Right kidney (tissue), 1 donor: Measurements from ENCODE around the gene UBR4.

Source experiments
- DNase-seq: peaks from one replicate; pipeline ENCODE4 v3.0.0-alpha.2; 2016

The UBR4 gene

DNA sequence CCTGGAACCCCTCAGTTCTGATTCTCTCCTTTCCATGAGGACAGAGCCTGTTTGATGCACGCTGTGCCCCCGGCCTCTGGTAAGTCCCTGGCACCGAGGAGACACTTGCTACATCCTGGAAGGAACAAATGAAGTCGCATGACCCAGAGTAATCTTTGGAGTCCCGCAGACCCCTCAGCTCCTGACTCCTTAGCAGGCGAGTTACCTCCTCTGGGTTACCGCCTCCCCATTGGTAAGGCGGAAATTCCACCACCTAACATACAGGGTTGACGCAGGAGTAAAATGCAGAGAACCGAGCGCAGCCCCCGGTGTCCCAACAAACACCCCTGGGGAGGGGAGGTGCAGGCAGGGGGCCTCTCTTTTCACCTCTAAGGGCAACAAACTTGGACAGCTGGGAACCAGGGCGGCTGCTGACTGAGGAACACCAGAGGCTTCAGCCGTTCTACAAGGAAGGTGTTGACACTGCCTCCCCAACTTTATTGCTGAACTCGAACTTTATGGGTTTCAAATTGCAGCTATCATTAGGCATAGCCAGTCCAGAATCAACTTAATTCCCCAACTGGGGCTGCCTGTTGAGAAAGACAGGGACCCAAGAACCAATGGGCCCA is 138.3 kb downstream of the UBR4 start:
- no peak for DNase-seq

DNA sequence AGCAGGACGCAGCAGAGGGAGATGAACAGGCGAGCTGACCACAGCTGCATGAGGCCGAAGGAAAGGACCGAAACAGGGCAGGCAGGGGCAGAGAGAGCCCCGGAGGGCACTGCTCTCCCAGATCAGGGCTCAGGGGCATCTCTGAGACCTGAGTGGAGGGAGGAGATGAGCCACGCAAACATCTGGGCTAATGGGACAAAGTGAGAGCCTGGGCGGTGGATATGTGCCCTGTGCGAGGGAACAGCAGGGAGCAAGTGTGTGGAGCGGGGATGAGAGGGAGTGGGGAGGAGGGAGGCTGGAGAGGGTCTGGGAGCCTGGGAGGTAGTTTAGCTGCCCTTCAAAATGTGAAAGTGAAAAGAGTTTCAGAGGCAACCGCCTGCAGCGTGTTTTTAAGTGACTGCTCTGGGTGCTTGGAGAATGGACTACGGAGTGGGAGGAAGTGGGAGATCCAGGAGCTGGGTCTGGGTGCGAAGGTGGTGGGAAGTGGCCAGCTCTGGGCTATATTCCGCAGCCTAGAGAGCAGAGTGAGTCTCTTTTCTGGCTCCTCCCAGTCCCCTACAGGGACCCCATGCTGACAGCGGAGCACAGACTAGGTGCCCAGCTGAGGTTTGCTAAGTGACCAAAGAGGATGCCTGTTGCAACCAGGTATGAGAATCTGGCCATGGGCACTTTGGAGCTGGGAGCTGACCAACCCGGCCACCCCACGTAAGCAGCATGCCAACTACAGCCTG is 139.0 kb downstream of the UBR4 start:
- DNase-seq: no peak

DNA sequence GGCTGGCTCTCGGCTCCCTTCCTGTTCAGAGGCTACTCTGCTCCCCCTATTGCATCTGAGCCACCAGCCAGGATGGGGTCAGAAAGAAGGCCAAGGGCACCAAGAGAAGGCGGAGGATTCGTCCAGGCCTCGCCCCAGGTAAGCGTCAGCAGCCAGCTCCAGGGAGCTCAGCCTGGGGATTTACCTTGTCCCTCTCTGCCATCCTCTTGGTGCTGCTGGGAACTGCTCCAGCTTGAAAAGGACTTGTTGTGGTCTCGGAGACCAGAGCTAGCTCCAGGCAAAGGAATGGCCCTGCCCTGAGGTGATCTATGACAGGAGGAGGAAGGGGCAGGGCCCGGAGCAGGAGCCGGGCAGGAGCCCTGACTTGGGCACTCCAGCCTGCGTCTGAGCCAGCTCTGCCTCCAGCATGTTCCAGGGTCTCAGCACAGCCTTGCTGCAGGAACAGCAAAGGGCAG is 139.8 kb downstream of the UBR4 start:
- no peak for DNase-seq

DNA sequence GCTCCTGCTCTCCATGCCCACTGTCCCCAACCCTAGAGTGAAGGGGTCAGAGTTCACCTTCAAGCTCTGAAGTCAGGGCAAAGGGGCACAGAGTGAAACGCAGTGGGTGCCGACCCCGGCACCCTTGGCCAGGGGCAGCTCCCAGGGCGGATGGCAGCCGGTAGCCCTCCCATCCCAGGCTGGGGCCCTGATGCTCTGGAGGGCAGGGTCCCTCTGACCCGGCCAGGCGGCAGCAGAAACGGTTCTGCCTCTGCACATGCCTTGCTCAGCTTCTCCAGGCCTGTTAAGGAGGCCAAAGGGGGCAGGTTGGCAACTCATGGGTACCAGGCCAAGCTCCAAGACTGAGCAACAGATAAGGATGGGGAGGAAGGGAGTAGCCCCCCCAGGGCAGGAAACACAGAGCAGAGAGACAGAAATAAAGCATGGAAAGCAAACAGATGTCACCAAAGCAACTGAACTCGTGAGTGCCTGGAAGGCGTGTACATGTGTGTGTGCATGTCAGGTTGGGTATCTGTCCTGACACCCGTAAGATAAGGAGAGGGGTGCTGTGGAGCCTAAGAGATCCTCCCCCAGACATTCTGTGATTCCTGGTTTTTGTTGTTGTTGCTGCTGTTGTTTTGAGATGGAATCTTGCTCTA is 141.3 kb downstream of the UBR4 start:
- no peak for DNase-seq

DNA sequence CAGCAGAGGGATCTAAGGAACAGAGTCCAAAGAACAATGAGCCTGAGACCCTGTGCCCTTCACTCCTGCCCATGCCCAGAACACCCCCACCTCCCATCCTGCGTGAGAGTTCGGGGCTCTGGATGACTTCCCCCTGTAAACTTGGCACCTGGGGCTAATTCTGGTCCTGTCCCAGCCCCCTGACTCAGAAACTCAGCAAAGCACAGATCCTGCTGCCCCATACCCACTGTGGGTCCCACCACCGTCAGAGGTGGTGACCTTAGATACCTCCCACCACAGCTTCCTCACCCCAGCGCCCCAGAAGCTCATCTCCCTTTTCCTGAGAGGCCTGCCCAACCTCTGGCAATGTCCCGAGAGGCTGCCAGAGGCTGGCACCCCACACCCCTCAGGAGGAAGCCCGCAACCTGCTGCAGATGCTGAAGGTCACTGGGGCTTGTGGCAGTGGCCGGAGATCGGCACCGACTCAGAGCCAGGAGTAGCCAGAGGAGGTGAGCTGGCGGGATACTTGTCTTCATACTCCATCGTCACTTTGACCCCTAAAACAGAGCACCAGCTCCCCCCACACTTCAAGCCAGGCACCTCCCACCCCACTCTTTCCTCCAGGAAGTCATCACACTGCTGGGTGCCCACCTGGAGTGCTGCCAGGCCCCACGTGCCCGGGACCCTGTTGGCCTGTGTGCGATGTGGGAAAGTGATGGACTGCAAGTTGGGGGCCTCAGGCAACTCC is 142.0 kb downstream of the UBR4 start:
- no peak for DNase-seq

DNA sequence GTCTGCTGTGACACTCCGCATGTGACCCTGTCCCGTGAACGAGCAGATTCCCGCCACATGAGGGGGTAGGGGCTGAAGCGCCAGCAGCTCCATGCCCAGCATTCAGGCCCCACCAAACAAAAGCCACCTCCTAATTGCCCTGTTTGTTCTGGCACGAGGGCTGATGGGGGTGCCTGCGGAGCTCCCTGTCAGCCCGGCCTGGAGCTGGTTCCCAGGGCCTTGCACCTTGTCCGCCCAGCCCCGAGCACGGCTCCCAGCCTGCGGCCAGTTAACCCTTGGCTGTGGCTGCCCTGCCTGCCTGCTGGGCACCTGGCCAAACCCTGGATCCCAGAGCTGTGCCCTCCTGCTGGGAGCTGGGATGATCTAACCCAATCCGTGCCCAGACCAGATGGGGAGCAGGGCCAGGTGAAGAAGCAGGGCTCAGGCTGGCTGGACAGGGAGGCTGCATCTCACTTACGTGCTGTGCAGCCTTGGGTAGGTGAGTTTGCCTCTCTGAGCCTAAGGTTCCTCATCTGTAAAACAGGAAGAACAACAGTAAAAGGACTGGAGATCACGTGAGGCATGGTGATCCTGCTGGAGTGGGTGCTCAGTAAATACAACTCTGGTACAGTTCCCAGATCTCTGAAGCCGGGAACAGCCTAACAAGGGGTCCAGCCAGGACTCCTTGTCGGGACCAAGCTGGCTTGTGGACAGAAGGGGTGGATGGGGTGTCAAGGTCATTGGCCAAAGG is 142.7 kb downstream of the UBR4 start:
- DNase-seq: no peak

DNA sequence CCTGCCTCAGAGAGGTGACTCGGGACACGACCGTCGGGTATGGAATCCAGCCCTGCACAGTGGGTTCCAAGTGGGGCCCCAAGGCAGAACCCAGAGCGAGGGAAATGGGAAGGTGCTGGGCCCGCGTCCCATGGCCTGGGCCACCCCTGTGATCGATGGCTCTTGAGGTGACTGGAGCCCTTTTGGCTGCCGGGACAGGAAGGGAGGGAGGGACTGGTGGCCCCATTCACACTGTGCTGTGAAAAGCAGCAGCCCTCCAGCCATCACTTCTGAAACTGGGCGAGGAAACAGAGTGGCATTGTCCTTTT is 143.2 kb downstream of the UBR4 start:
- no peak for DNase-seq

DNA sequence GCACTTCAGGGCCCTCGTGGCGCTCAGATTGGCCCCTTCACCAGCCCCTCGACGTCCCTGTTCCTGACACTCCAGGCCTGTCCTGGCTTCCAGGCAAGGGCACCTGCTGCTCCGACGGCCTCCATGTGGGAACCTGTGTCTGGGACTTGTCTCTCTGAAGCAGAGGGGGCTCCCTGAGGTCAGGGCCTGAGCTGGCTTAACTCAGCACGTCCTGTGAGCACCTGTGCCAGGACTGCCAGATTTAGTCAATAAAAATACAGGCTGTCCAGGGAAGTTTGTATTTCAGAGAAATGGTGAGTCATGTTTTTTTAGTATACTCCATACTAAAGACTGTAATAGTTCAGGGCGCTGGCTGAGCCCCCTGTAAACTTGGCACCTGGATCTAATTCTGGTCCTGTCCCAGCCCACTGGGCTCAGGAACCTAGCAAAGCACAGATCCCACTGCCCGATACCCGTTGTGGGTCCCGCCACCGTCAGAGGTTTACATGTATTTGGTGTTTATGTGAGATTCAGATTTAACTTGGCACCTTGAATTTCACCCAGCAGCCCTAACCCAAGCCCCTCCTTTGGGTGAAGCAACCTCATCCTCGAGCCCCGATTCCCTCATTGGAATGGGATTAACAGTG is 143.7 kb downstream of the UBR4 start:
- DNase-seq: no peak

DNA sequence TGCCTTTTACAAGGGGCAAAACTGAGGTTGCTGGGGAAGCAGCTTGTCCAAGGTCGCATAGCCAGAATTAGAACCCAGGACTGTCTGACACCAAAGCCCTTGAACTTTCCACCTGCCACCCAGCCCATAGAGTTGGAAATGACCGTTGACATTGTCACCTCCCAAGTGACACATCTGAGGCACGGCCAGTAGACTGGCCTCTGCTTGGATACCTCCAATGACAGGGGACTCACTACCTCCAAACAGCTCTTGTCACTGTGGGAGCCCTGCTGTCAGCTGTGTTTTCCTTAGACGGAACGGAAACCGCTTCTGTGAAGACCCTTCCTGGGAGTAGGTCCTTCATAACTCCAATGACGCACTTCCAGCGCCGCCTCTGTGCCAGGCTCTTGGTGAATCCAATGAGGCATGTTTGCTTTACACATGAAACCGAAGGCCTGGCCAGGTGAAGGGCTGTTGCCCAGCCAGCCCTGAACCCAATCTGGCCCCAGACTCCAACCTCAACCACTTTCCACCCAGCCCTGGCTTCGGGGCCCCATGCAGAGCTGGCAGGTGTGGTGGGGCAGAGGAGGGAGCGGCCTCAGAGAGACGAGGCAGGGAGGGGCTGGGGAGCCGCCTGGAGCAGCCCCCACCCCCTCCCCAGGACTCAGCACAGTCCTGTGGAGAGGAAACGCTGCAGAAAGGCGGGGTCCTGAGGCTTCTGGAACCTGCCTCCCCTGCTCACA is 144.4 kb downstream of the UBR4 start:
- no peak for DNase-seq

DNA sequence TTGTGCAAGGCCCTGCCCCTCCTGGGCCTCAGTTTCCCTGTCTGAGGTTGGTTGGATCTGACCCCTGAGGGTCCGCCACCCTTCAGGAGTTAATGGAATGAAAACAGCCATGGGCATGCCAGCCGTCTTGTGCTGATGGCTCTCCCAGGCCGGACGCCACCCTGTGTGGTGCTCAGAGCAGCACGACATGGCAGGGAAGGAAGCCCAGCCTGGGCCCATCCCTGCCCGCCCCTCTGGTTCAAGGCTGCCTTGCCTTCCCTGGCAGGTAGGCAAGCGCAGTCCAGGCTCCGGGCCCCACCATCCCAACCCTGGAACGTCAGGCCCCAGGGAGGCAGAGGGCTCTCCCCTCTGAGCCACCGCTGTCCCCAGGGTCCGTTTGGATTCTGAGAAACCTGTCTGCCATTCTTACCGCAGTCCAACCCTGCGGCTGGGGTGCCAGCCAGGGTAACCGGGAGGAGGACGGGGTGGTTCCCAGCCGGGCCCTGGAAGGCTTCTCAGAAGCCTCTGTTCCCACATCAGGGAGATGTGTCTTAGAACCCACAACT is 145.1 kb downstream of the UBR4 start:
- no peak for DNase-seq

DNA sequence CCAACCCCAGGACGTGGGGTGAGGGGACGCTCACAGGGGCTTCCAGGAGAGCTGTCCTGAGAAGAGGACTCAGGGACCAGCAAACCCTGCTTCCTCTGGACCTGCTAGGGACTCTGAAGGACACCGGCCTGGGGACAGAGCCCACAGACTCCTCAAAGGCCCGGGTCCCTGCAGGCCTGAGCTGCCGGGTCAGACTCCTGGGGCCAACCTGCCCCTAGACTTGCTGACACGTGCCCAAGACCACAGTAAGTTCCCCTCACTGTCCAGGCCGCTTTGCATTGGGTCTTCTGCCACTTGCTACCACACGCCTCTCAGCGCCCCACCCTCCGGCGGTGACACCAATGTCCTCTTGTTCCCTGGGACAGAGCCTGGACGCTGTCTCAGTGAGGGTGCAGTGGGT is 146.9 kb downstream of the UBR4 start:
- DNase-seq: no peak

DNA sequence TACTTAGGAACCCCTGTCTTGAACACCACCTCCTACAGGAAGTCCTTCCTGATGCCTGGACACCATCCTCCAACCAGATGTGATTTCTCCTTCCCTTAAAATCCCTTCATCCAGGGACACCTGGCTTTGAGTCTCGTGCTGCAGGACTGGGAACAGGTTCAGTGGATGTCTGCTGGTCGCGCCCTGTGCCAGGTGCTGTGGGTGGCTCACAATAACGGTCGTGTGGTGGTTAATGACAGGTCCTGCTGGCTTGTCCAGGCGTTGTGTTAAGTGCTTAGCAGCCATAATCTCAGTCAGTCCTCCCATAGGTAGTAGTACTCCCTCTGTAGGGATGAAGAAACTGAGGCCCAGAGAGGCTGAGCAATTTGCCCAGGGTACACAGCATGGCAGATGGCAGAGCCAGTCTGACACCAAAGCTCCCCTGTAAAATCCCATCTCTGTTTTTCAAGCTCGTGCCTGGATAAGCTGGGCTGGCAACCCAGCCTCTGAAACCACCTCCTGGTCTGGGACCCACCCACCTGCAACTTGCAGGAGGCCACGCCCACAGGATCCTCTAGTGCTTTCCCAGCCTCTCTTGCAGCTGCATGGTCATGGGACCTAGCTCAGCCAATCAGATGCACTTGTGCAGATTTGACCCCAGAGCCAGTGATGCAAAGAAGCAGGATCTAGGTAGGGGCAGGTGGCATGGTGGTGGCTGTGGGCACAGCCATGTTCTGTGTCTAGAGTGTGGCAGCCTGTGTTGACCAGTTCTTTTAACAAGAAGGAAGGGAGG is 147.6 kb downstream of the UBR4 start:
- no peak for DNase-seq

DNA sequence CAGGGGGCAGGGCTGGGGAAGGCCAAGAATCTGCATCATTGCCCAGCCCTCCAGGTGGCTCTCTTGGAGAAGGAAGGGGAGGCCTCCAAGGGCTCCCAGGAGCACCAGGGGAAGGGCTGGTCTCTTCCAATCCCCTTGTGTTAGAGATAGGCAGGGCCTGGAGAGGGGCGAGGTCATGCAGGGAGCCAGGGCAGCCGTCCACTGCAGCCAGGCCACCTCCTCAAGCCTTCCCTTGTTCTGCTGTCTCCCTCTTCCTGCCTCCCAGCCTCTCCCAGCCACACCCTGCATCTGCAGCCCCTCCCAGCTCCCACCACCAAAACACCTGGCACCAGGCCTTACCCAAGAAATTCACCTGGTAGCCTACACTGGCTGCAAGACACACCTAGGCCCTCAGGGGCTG is 148.3 kb downstream of the UBR4 start:
- no peak for DNase-seq

DNA sequence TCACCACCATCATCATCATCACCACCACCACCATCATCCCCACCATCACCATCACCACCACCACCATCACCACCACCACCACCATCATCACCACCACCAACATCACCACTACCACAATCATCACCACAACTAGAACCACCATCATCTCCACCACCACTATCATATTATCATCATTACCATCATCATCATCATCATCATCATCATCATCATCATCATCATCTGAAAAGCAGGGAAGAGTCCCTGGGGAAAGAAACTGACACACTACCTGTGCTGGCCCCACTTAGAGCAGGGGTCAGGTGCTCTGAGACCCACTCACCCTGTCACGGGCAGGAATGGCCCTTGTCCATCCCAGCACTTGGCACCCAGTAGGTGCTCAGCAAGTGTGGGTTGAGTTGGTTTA is 148.7 kb downstream of the UBR4 start:
- DNase-seq: no peak

DNA sequence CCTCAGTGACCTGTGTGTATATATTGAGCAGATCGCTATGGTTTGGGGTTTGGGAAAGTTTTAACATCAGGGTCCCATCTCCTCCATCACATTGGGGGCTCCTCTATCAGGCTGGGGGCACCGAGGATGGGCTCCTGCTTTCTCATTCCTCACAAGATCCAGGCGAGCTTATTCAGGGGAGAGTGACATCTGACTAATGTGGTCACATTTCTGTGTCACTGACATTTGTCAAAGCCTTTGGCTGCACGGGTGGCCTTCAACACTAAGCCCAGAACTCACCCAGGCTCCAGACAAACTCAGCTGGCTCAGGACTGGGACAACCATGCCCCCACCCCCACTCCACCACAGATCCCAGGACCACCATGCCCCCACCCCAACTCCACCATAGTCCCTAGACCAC is 150.3 kb downstream of the UBR4 start:
- no peak for DNase-seq

DNA sequence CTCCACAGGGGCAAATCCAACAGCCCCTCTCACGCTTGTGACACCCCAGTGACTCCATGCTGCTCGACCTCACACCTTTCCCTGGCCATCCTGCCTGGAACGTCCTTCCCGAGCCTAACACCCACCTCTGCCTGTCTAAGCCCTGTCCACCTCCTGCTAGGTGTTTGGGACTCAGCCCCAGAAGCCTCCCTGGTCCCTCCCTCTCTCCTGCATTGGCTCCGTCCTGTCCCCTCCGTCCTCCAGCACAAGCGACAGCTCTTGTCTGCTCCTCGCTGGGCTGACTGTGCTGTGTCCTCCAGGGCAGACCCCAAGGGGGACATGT is 151.6 kb downstream of the UBR4 start:
- no peak for DNase-seq

DNA sequence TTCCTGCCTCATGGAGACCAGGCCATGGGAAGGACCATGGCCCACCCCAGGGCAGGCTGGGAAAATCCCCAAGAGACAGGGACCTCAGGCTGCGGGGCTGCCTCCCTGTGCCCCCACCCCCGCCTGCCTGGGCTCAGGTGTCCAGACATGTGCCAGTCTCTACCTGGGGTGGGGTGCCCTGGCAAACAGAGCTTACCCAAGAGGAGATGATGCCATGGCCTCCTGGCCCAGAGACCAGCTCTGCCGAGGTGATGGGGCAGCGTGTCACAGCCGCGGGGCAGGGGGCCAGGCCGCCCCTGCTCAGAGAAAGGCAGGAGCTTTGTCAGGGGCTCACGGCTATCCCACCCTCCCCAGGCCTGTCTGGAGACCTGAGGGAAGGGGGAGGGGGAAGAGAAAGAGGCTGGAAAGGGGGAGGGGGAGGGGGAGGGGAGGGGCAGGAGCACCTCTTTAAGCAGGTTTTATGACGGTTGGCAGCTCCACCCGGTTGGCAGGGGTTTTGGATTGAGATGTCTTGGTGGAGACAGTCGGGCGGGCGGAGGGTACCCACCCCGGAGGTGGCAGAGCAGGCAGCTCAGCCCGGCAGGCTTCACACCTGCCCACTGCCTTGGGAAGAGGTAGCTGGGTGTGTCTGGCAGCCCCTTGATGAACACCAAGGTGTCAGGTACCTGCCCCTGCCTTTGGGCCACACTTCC is 152.1 kb downstream of the UBR4 start:
- DNase-seq: no peak

DNA sequence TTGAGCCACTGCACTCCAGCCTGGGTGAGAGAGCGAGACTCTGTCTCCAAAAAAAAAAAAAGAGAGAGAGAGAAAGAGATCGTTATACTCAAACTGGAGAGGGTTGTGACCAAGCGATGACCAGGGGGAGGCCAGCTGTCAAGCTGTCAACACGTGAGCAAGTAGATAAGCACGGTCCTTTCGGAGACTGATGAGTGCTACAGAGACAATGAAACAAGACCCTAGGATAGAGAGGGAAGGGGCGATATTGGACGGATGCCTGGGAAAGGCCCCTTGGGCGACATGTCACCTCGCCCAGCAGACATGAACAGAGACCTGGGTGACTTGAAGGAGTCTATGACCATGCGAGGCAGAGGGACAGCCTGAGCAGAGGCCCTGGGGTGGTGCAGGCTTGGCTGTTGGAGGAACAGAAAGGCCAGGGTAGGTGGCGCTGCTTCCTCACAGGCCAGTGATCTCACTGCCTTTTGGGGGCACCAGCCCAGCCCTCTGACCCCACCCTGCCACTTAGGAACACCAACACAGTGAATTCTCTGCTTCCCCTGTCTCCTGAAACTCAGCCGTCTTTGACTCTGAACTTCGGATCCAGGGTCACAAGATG is 152.8 kb downstream of the UBR4 start:
- no peak for DNase-seq

DNA sequence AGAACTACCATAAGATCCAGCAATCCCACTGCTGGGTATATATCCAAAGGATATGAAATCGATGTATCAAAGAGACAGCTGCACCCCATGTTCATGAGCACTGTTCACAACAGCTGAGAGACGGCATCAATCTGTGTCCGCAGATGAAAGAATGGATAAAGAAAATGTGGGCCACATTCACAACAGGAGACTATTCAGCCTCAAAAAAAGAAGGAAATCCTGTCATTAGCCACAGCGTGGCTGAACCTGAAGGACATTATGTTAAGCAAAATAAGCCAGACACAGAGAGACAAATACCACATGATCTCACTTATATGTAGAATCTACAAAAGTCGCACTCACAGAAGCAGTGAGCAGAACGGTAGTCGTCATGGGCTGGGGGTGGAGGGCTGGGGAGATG is 154.4 kb downstream of the UBR4 start:
- no peak for DNase-seq

DNA sequence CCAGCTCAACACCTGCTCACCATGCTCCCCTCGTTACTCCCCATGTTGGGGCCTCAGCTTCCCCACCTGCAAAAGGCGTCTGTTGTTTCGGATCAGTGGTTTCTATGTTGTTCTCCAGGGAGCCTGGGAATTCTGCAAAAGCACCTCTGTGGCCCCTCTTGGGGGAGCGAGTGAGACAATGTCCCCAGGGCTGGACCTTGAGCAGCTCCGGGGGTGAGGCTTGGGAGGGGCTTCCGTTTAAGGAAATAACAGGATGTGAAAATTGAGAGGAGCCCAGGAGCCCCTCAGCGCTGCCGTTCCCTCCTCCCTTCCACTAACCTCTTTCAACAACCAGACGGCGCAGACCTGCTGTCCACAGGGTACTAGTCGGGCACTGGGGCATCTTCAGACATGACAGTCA is 155.1 kb downstream of the UBR4 start:
- DNase-seq: no peak
